Immature natural killer cell (primary cell): Measurements from ENCODE around the gene TFCP2L1. TPM values are rescaled to one million over a fixed set of nuclear protein-coding genes. Genes with fewer than 3 reads are reported as not detected.
A peak's percentile ranks its signal among the peaks of the same experiment; 100 is the strongest.

ENCODE experiments used
- DNase-seq, 3 donors: peaks; one replicate each; pipeline ENCODE4 v3.0.0; 2022; ENCODE audit warnings: mixed read lengths in 1 of 3
- H3K27ac Mint-ChIP-seq, 6 donors: one replicate each; pipeline ENCODE4 v1.8.0; 2020; ENCODE audit warnings: mixed read lengths in 6 of 6, mild to moderate bottlenecking in 5 of 6, inconsistent platforms in 4 of 6, moderate library complexity in 3 of 6
- H3K27me3 Mint-ChIP-seq, 3 donors: one replicate each; pipeline ENCODE4 v1.8.0; 2020 to 2021; ENCODE audit warnings: low read depth in 3 of 3, mild to moderate bottlenecking in 3 of 3, mixed read lengths in 3 of 3, moderate library complexity in 3 of 3, inconsistent platforms in 1 of 3
- H3K36me3 Mint-ChIP-seq, 3 donors: one replicate each; pipeline ENCODE4 v1.8.0; 2020; ENCODE audit warnings: mixed read lengths in 3 of 3, inconsistent platforms in 2 of 3, mild to moderate bottlenecking in 2 of 3
- H3K4me1 Mint-ChIP-seq, 2 donors: one replicate each; pipeline ENCODE4 v1.8.0; 2020; ENCODE audit warnings: inconsistent platforms in 2 of 2, mild to moderate bottlenecking in 2 of 2, mixed read lengths in 2 of 2, moderate library complexity in 1 of 2
- H3K4me3 Mint-ChIP-seq, 5 donors: one replicate each; pipeline ENCODE4 v1.8.0; 2020; ENCODE audit warnings: mild to moderate bottlenecking in 5 of 5, mixed read lengths in 5 of 5, inconsistent platforms in 3 of 5, moderate library complexity in 3 of 5
- H3K9me3 Mint-ChIP-seq, 6 donors: one replicate each; pipeline ENCODE4 v1.8.0; 2020; ENCODE audit warnings: mild to moderate bottlenecking in 6 of 6, mixed read lengths in 6 of 6, inconsistent platforms in 4 of 6, moderate library complexity in 3 of 6
- polyA plus RNA-seq, 3 donors: library from polyadenylated mRNA; unstranded; fragments of 300-500 nt; fragmentation: Illumina TruSeq; gene quantifications; one replicate each; pipeline ENCODE4 v1.2.3, GENCODE V29; 2021

TFCP2L1 gene
- polyA plus RNA-seq, 3 donors from 2014 or later: 0.02 to 0.14 TPM; not detected in 1

- no peak overlapping the region for H3K4me3 Mint-ChIP-seq
- DNase-seq: no peak
- no peaks in the 10 kb centered on the region for H3K9me3 Mint-ChIP-seq
- peaks cover 0 to 1% (median 0%) of the 10 kb centered on the region in 3 donors for H3K27me3 Mint-ChIP-seq
- no peaks in the 10 kb centered on the region for H3K36me3 Mint-ChIP-seq
- H3K27ac Mint-ChIP-seq: no peak overlapping the region
- H3K4me1 Mint-ChIP-seq: no peaks in the 10 kb centered on the region
Observed at GRCh38 chr2:121193185-121193584, 91.8 kb downstream of the TFCP2L1 start.

- no peak overlapping the region for H3K27ac Mint-ChIP-seq
- no peaks in the 10 kb centered on the region for H3K9me3 Mint-ChIP-seq
- no peaks in the 10 kb centered on the region for H3K27me3 Mint-ChIP-seq
- no peak overlapping the region for H3K4me3 Mint-ChIP-seq
- no peaks in the 10 kb centered on the region for H3K4me1 Mint-ChIP-seq
- DNase-seq: no peak
- no peaks in the 10 kb centered on the region for H3K36me3 Mint-ChIP-seq
Observed at GRCh38 chr2:121192576-121192975, 92.4 kb downstream of the TFCP2L1 start.

- Mint-ChIP-seq H3K4me3 (no peak overlapping the region), H3K27ac (no peak overlapping the region), H3K9me3 (no peaks in the 10 kb centered on the region), H3K27me3 (no peaks in the 10 kb centered on the region), H3K4me1 (no peaks in the 10 kb centered on the region), H3K36me3 (no peaks in the 10 kb centered on the region)
- no peak for DNase-seq
Observed at GRCh38 chr2:121191191-121192170, 93.5 kb downstream of the TFCP2L1 start.

- no peaks in the 10 kb centered on the region for H3K36me3 Mint-ChIP-seq
- no peak overlapping the region for H3K4me3 Mint-ChIP-seq
- no peak for DNase-seq
- H3K4me1 Mint-ChIP-seq: no peaks in the 10 kb centered on the region
- no peak overlapping the region for H3K27ac Mint-ChIP-seq
- H3K9me3 Mint-ChIP-seq: no peaks in the 10 kb centered on the region
- H3K27me3 Mint-ChIP-seq: no peaks in the 10 kb centered on the region
Observed at GRCh38 chr2:121189661-121190381, 95.2 kb downstream of the TFCP2L1 start.

GRCh38 chr2:121189011-121189410 lies 96.0 kb downstream of the TFCP2L1 start:
- Mint-ChIP-seq H3K27ac (no peak overlapping the region), H3K36me3 (no peaks in the 10 kb centered on the region), H3K9me3 (no peaks in the 10 kb centered on the region), H3K4me3 (no peak overlapping the region), H3K27me3 (no peaks in the 10 kb centered on the region), H3K4me1 (no peaks in the 10 kb centered on the region)
- DNase-seq: no peak

- Mint-ChIP-seq H3K27ac (no peak overlapping the region), H3K27me3 (no peaks in the 10 kb centered on the region), H3K4me1 (no peaks in the 10 kb centered on the region), H3K36me3 (no peaks in the 10 kb centered on the region), H3K4me3 (peak overlapping the region in 1 of 5 donors; percentile 13), H3K9me3 (no peaks in the 10 kb centered on the region)
- no peak for DNase-seq
Observed at GRCh38 chr2:121187982-121188411, 97.0 kb downstream of the TFCP2L1 start.

GRCh38 chr2:121187351-121187981 lies 97.5 kb downstream of the TFCP2L1 start:
- Mint-ChIP-seq H3K27me3 (no peaks in the 10 kb centered on the region), H3K4me3 (no peak overlapping the region), H3K4me1 (no peaks in the 10 kb centered on the region), H3K9me3 (no peaks in the 10 kb centered on the region), H3K36me3 (no peaks in the 10 kb centered on the region), H3K27ac (no peak overlapping the region)
- DNase-seq: no peak

GRCh38 chr2:121186261-121186660 lies 98.7 kb downstream of the TFCP2L1 start:
- Mint-ChIP-seq H3K27ac (no peak overlapping the region), H3K36me3 (no peaks in the 10 kb centered on the region), H3K4me1 (no peaks in the 10 kb centered on the region), H3K4me3 (no peak overlapping the region), H3K27me3 (peaks cover 0 to 2% (median 0%) of the 10 kb centered on the region in 3 donors), H3K9me3 (no peaks in the 10 kb centered on the region)
- no peak for DNase-seq

GRCh38 chr2:121185571-121186074 lies 99.4 kb downstream of the TFCP2L1 start:
- Mint-ChIP-seq H3K9me3 (no peaks in the 10 kb centered on the region), H3K4me1 (no peaks in the 10 kb centered on the region), H3K4me3 (no peak overlapping the region), H3K27ac (no peak overlapping the region), H3K27me3 (peaks cover 0 to 2% (median 0%) of the 10 kb centered on the region in 3 donors), H3K36me3 (no peaks in the 10 kb centered on the region)
- DNase-seq: no peak

GRCh38 chr2:121185111-121185510 lies 99.9 kb downstream of the TFCP2L1 start:
- Mint-ChIP-seq H3K4me1 (no peaks in the 10 kb centered on the region), H3K9me3 (no peaks in the 10 kb centered on the region), H3K27me3 (peaks cover 0 to 2% (median 0%) of the 10 kb centered on the region in 3 donors), H3K4me3 (no peak overlapping the region), H3K27ac (no peak overlapping the region), H3K36me3 (no peaks in the 10 kb centered on the region)
- no peak for DNase-seq

GRCh38 chr2:121184248-121184862 lies 100.6 kb downstream of the TFCP2L1 start:
- Mint-ChIP-seq H3K27me3 (peaks cover 0 to 2% (median 0%) of the 10 kb centered on the region in 3 donors), H3K27ac (no peak overlapping the region), H3K4me1 (no peaks in the 10 kb centered on the region), H3K36me3 (no peaks in the 10 kb centered on the region), H3K9me3 (no peaks in the 10 kb centered on the region), H3K4me3 (no peak overlapping the region)
- no peak for DNase-seq

- Mint-ChIP-seq H3K4me1 (no peaks in the 10 kb centered on the region), H3K9me3 (no peaks in the 10 kb centered on the region), H3K27me3 (peaks cover 0 to 2% (median 1%) of the 10 kb centered on the region in 3 donors), H3K36me3 (no peaks in the 10 kb centered on the region), H3K27ac (no peak overlapping the region), H3K4me3 (no peak overlapping the region)
- DNase-seq: no peak
Observed at GRCh38 chr2:121182520-121182919, 102.5 kb downstream of the TFCP2L1 start.

GRCh38 chr2:121179467-121179866 lies 105.5 kb downstream of the TFCP2L1 start:
- no peaks in the 10 kb centered on the region for H3K9me3 Mint-ChIP-seq

More at GRCh38 chr2:121179467-121179866, 105.5 kb downstream of the TFCP2L1 start:
- H3K4me3 Mint-ChIP-seq: no peak overlapping the region
- no peaks in the 10 kb centered on the region for H3K4me1 Mint-ChIP-seq
- DNase-seq: no peak
- H3K36me3 Mint-ChIP-seq: no peaks in the 10 kb centered on the region
- peaks cover 0 to 2% (median 1%) of the 10 kb centered on the region in 3 donors for H3K27me3 Mint-ChIP-seq
- H3K27ac Mint-ChIP-seq: no peak overlapping the region
